GM18517 (cell line): Measurements from ENCODE around the gene B3GNT5.

ENCODE experiments used
- ATAC-seq: cut with Tn5 transposase; IDR thresholded peaks from one replicate; pipeline ENCODE4 v1.9.1; 2021; ENCODE audit warnings: mild to moderate bottlenecking, moderate library complexity; ENCODE audit not compliant: unreplicated experiment

The B3GNT5 gene, protein sequence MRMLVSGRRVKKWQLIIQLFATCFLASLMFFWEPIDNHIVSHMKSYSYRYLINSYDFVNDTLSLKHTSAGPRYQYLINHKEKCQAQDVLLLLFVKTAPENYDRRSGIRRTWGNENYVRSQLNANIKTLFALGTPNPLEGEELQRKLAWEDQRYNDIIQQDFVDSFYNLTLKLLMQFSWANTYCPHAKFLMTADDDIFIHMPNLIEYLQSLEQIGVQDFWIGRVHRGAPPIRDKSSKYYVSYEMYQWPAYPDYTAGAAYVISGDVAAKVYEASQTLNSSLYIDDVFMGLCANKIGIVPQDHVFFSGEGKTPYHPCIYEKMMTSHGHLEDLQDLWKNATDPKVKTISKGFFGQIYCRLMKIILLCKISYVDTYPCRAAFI

GRCh38 chr3:183252973-183253527 lies at the start of gene B3GNT5:
Gene B3GNT5 (plus strand): TSS chr3:183253253. CDS start chr3:183269799, 16,546 bp downstream.
- no peak for ATAC-seq

GRCh38 chr3:183203670-183204069 lies 49.4 kb upstream of the B3GNT5 start:
- ATAC-seq, result no peak

DNA sequence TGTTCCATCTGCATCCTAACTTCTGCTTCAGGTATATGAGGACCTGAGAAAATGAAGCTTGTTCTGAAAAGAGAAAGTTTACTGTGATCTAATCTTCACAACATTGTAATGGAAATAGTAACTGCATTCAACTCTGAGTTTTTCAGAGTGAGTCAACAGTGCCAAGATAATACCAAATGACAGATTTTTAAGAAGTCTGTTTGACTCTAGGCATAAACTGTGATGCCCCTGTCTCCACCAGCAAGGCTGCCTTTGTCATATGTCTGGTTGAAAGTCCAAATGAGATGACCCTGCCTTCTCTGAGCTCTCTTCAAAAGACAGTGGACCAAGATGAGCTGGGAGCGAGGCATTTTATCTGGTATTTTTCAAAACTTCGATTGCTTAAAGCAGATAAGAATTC lies 44.8 kb upstream of the B3GNT5 start:
- ATAC-seq, result no peak

DNA sequence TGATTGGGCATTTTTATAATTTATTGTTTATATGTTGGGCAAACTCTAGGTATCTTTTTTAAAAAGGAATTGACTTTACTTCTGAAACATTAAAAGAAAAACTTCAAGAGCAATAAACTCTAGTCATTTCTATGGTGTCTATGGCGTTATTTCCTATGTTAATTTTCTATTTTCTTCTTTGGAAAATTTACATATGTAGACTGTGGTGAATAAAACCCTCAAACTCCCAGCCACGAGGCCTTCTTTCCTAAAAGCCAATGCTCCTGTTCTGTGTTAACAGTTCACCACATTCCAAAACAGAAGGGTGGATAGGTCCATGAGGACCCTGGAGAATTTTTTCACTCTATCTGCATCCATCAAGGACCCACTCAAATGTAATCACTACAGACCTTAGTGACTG lies 44.3 kb upstream of the B3GNT5 start:
- no peak for ATAC-seq

GRCh38 chr3:183210341-183210740 lies 42.7 kb upstream of the B3GNT5 start:
- no peak for ATAC-seq

GRCh38 chr3:183210862-183211341 lies 42.2 kb upstream of the B3GNT5 start:
- no peak for ATAC-seq

- no peak for ATAC-seq
These were observed 41.7 kb upstream of the B3GNT5 start for GRCh38 chr3:183211352-183211751.

- no peak for ATAC-seq
These were observed 41.0 kb upstream of the B3GNT5 start for GRCh38 chr3:183212096-183212495.

GRCh38 chr3:183212565-183212964 lies 40.5 kb upstream of the B3GNT5 start:
- no peak for ATAC-seq

GRCh38 chr3:183213415-183214276 lies 39.4 kb upstream of the B3GNT5 start:
- no peak for ATAC-seq

- no peak for ATAC-seq
These were observed 38.8 kb upstream of the B3GNT5 start for GRCh38 chr3:183214277-183214612.

- ATAC-seq, result no peak
These were observed 37.4 kb upstream of the B3GNT5 start for GRCh38 chr3:183215591-183216202.

- no peak for ATAC-seq
These were observed 35.3 kb upstream of the B3GNT5 start for GRCh38 chr3:183217548-183218332.

GRCh38 chr3:183218826-183219225 lies 34.2 kb upstream of the B3GNT5 start:
- no peak for ATAC-seq

DNA sequence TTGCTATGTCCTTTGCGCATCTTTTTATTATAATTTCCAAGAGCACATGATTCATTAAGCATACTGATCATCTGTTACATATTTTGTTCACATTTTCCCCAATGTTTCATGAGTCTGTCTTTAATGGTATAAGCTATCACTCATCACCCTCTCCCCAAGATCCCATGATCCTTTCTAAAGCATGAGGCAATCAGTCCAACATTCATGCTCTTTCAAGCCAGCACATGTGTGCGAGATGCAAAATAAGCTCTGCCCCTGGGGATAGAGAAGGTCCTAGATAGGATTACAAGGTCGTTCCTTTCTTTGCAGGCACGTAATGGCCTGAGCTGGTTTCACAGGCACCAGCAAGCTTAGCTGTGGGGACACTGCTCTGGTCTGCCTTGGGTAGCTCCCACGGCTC lies 32.2 kb upstream of the B3GNT5 start:
- no peak for ATAC-seq

DNA sequence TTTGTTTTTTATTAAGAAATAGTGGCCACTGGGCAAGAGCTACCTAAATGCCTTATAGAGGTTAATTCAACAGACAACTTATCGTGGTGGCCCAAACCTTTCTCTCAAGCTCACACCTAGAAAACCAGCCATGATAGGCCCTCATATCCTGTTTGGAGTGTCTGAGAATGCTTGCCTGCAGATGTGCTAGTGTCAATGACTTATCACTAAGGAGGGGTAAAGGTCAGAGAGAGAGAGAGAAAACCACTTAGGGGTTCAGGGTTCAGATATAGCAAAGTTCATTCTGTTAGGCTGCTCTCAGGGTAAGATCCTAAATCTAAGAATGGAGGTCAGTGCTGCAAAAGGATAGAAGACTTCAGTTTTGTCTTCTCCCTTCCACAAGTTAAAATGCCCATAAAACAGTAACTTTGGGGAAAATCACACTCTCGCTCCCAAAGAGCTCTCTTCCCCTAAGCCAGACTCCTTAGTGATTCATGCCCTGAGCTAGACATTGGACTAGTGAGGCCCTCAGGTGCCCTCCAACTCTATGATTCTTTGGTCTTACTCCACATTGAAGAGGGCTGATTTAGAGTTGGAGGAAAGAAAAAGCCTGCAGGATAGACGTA lies 30.3 kb upstream of the B3GNT5 start:
- ATAC-seq, result no peak

DNA sequence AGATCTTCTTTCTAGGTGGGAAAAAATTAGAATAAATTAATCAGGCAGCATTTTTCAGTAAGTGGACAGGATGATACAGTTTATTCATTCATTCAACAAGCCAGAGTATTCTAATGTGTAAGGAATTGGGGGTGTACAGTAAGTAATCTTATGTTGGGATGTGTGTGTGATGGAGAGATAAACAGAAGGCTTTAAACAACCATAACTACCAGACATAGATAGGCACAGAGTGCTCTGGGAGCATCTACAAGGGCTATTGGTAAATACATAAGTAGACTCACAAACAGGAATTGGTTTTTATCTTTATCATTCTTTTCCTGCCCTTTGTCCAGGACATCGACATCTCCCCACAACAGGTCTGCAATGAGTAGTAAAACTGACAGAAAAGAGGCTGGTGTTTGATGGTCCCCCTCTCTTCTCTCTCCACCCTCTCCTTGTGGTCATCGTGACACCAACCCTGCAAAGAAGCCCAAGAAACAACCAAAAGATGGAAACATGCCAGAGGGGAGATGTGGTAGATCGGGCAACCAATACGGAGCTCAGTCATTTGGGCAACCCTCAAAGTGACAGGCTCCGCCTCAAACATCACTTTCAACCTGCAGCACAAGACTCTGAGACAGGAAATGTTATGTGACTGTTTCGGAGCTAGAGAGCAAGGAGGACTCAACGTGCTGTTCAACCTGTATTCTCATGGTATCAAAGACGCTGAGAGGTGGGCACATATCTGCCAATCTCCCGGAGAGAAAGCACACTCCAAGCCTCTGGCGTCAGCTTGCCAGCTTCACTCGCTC lies 28.7 kb upstream of the B3GNT5 start:
- ATAC-seq, result no peak

DNA sequence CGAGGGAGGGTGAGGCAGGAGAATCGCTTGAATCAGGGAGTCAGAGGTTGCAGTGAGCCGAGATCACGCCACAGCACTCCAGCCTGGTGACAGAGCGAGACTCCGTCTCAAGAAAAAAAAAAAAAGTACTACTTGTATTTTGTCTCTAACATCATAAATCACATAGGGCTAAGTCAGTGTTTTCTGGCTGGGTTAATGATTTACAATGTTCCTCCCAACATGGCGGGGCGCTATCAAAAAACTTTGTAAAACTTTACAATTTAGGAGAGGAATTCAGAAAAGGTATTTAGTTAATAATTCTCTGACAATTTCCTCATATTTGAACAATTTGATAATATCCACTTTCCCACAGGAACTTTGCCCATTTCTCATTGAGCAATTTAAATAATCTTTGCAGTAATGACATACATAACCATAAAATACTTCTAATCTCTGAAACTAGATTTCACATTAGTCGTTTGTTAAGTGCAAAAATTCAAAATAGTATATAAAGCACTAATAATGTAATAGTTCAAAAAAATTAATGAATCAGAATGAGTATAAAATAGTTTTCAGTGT lies 26.6 kb upstream of the B3GNT5 start:
- no peak for ATAC-seq

- ATAC-seq, result no peak
These were observed 25.5 kb upstream of the B3GNT5 start for GRCh38 chr3:183227586-183227985.
